Measurements from ENCODE around the gene BMERB1. TPM values are rescaled to one million over a fixed set of nuclear protein-coding genes. Genes with fewer than 3 reads are reported as not detected.

BMERB1 gene
- total RNA-seq, 1 donor: 57.2 TPM

DNA sequence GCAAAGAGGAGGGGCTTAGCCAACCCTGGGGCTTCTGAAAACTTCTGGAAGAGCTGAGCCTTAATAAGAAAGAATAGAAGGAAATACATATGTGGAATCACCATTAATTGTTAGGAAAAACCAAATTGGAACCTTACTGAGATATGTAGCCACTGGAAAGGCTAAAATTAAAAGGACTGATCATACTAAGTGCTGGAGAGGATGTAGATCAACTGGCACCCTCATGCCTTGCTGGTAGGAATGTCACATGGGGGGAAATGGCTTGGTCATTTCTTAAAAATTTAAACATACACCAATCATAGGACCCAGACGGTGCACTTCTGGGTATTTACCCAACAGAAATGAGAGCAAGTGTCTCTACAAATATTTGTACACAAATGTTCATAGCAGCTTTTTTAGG is 11.1 kb downstream of the BMERB1 start:
- H3K79me2 ChIP-seq (ENCODE audit: insufficient read depth, low read length): peaks cover 67% of the 10 kb centered on the region
- no peak overlapping the region for H2AFZ ChIP-seq (ENCODE audit: low read length)
- DNase-seq (ENCODE audit: insufficient read length, low spot score, missing footprints): no peak

DNA sequence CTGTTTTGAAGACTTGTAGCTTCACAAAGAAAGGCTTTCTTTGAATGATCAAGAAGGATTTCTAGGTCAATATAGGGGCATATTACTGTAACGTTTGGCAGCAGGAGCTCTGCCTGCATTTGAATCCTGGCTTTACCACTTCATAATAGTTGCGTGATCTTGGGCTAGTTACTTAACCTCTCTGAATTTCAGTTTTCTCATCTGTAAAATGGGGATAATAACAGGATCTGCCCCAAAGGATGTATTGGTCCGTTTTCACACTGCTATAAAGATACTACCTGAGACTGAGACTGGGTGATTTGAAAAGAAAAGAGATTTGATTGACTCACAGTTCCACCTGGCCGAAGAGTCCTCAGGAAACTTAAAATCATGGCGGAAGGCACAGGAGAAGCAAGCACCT is 12.5 kb downstream of the BMERB1 start:
- DNase-seq (ENCODE audit: insufficient read length, low spot score, missing footprints): peak; percentile 36
- H3K36me3 ChIP-seq (ENCODE audit: insufficient read depth, low read length): peaks cover 6% of the 10 kb centered on the region
- H3K9me3 ChIP-seq (ENCODE audit: low read depth, low read length): no peaks in the 10 kb centered on the region
- no peak overlapping the region for H3K27ac ChIP-seq (ENCODE audit: low read depth, low read length)
- H3K4me1 ChIP-seq (ENCODE audit: insufficient read depth, low read length): peaks cover 9% of the 10 kb centered on the region
- no peaks in the 10 kb centered on the region for H3K27me3 ChIP-seq (ENCODE audit: insufficient read depth, low read length)
- H3K4me3 ChIP-seq (ENCODE audit: insufficient read depth, low read length): no peak overlapping the region
- H3K79me2 ChIP-seq (ENCODE audit: insufficient read depth, low read length): peaks cover 60% of the 10 kb centered on the region
- no peak overlapping the region for H3K4me2 ChIP-seq (ENCODE audit: insufficient read depth, low read length)
- no peak overlapping the region for H2AFZ ChIP-seq (ENCODE audit: low read length)
- peaks cover 24% of the 10 kb centered on the region for H4K20me1 ChIP-seq (ENCODE audit: insufficient read depth, low read length)
- TF ChIP-seq, protein P1, sequence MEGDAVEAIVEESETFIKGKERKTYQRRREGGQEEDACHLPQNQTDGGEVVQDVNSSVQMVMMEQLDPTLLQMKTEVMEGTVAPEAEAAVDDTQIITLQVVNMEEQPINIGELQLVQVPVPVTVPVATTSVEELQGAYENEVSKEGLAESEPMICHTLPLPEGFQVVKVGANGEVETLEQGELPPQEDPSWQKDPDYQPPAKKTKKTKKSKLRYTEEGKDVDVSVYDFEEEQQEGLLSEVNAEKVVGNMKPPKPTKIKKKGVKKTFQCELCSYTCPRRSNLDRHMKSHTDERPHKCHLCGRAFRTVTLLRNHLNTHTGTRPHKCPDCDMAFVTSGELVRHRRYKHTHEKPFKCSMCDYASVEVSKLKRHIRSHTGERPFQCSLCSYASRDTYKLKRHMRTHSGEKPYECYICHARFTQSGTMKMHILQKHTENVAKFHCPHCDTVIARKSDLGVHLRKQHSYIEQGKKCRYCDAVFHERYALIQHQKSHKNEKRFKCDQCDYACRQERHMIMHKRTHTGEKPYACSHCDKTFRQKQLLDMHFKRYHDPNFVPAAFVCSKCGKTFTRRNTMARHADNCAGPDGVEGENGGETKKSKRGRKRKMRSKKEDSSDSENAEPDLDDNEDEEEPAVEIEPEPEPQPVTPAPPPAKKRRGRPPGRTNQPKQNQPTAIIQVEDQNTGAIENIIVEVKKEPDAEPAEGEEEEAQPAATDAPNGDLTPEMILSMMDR (IDR thresholded peaks at IDR 0.05; ENCODE audit: extremely low read depth, low read depth, low read length): no peak

More for the DNA sequence above, 11.1 kb downstream of the BMERB1 start:
- H3K36me3 ChIP-seq (ENCODE audit: insufficient read depth, low read length): peaks cover 6% of the 10 kb centered on the region
- no peaks in the 10 kb centered on the region for H3K27me3 ChIP-seq (ENCODE audit: insufficient read depth, low read length)
- H3K9me3 ChIP-seq (ENCODE audit: low read depth, low read length): no peaks in the 10 kb centered on the region
- TF ChIP-seq, protein P1 (IDR thresholded peaks at IDR 0.05; ENCODE audit: extremely low read depth, low read depth, low read length): no peak
- peaks cover 19% of the 10 kb centered on the region for H3K4me1 ChIP-seq (ENCODE audit: insufficient read depth, low read length)
- H3K4me2 ChIP-seq (ENCODE audit: insufficient read depth, low read length): no peak overlapping the region
- no peak overlapping the region for H3K27ac ChIP-seq (ENCODE audit: low read depth, low read length)
- H4K20me1 ChIP-seq (ENCODE audit: insufficient read depth, low read length): peaks cover 21% of the 10 kb centered on the region
- no peak overlapping the region for H3K4me3 ChIP-seq (ENCODE audit: insufficient read depth, low read length)

DNA sequence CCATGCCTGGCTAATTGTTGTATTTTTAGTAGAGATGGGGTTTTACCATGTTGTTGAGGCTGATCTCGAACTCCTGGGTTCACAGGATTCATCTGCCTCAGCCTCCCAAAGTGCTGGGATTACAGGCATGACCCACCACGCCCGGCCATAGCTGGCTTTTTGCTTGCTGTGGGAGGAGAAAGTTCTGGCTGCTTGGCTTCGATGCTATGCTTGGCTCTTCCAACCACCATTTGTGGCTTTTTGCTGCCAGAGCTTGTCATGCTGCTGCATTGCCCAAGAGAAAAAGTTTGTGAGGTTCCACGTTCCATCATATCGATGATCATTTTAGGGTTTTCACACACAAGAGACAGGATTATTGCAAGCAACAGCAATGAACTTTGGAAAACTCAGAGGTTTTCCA is 16.2 kb downstream of the BMERB1 start:
- H3K9me3 ChIP-seq (ENCODE audit: low read depth, low read length): no peaks in the 10 kb centered on the region
- peaks cover 45% of the 10 kb centered on the region for H3K79me2 ChIP-seq (ENCODE audit: insufficient read depth, low read length)
- DNase-seq (ENCODE audit: insufficient read length, low spot score, missing footprints): peak; percentile 23
- no peak overlapping the region for H3K4me3 ChIP-seq (ENCODE audit: insufficient read depth, low read length)
- no peak overlapping the region for H2AFZ ChIP-seq (ENCODE audit: low read length)
- H3K27ac ChIP-seq (ENCODE audit: low read depth, low read length): no peak overlapping the region
- peaks cover 3% of the 10 kb centered on the region for H3K4me1 ChIP-seq (ENCODE audit: insufficient read depth, low read length)
- TF ChIP-seq, protein P1 (IDR thresholded peaks at IDR 0.05; ENCODE audit: extremely low read depth, low read depth, low read length): no peak
- H3K4me2 ChIP-seq (ENCODE audit: insufficient read depth, low read length): peak overlapping the region; percentile 36
- H3K36me3 ChIP-seq (ENCODE audit: insufficient read depth, low read length): peaks cover 6% of the 10 kb centered on the region
- peaks cover 40% of the 10 kb centered on the region for H4K20me1 ChIP-seq (ENCODE audit: insufficient read depth, low read length)
- no peaks in the 10 kb centered on the region for H3K27me3 ChIP-seq (ENCODE audit: insufficient read depth, low read length)

DNA sequence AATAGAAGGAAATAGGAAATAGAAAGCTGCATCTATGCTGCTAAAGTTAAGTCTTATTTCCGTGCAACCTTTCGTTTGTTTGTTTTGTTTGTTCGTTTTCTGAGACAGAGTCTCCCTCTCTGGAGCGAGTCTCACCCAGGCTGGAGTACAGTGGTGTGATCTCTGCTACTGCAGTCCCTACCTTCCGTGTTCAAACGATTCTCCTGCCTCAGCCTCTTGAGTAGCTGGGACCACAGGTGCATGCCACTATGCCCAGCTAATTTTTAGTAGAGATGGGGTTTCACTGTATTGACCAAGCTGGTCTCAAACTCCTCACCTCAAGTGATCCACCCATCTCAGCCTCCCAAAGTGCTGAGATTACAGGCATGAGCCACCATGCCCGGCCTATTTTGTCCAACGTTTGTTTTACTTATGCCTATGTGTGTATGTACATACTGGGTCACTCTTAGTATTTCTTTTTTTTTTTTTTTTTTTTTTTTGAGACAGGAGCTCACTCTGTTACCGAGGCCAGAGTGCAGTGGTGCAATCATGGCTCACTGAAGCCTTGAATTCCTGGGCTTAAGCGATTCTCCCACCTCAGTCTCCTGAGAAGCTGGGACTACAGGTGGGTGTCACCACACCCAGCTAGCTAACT is 16.8 kb downstream of the BMERB1 start:
- peaks cover 40% of the 10 kb centered on the region for H4K20me1 ChIP-seq (ENCODE audit: insufficient read depth, low read length)
- TF ChIP-seq, protein P1 (IDR thresholded peaks at IDR 0.05; ENCODE audit: extremely low read depth, low read depth, low read length): no peak
- no peaks in the 10 kb centered on the region for H3K9me3 ChIP-seq (ENCODE audit: low read depth, low read length)
- DNase-seq (ENCODE audit: insufficient read length, low spot score, missing footprints): no peak
- H2AFZ ChIP-seq (ENCODE audit: low read length): no peak overlapping the region
- no peaks in the 10 kb centered on the region for H3K27me3 ChIP-seq (ENCODE audit: insufficient read depth, low read length)
- peaks cover 6% of the 10 kb centered on the region for H3K36me3 ChIP-seq (ENCODE audit: insufficient read depth, low read length)
- H3K4me3 ChIP-seq (ENCODE audit: insufficient read depth, low read length): no peak overlapping the region
- H3K79me2 ChIP-seq (ENCODE audit: insufficient read depth, low read length): peaks cover 45% of the 10 kb centered on the region
- H3K4me2 ChIP-seq (ENCODE audit: insufficient read depth, low read length): peak overlapping the region; percentile 36
- H3K4me1 ChIP-seq (ENCODE audit: insufficient read depth, low read length): peaks cover 3% of the 10 kb centered on the region
- H3K27ac ChIP-seq (ENCODE audit: low read depth, low read length): no peak overlapping the region

Measured in osteoblast (primary cell).